GM12878 (cell line): Measurements from ENCODE around the gene NDUFB2. TPM values are rescaled to one million over a fixed set of nuclear protein-coding genes. Genes with fewer than 3 reads are reported as not detected.

Source experiments
- ATAC-seq: fragments of 200-7000 bp; cut with Tn5 transposase; 3 replicates; pipeline ENCODE4 v1.9.1; 2020; ENCODE audit warnings: mild to moderate bottlenecking, moderate library complexity
- BruUV-seq: library from RNA; stranded (reverse); fragments of 400-500 nt; replicated peaks from 2 replicates; lab custom pipeline; 2021; lab: Mats Ljungman, UMichigan
- CTCF ChIA-PET: fragments of 300-600 bp; sonication (Branson Sonifier 250); formaldehyde crosslinking; extraction: SDS; loops from one replicate; lab custom pipeline; 2021; ENCODE audit warnings: inconsistent platforms; lab: Yijun Ruan, JAX
- POLR2A ChIA-PET: fragments of 350-600 bp; formaldehyde crosslinking; extraction: SDS; loops from one replicate; lab custom pipeline; 2021; ENCODE audit warnings: inconsistent platforms; lab: Charles Lee
- RAD21 ChIA-PET: fragments of 300-600 bp; sonication (Branson Sonifier 250); formaldehyde crosslinking; loops from one replicate; lab custom pipeline; 2023; ENCODE audit warnings: antibody characterized with exemption; ENCODE audit not compliant: unreplicated experiment; lab: Charles Lee
- SMC1A ChIA-PET: fragments of 300-600 bp; sonication (Branson Sonifier 250); formaldehyde crosslinking; loops from one replicate; lab custom pipeline; 2023; ENCODE audit not compliant: unreplicated experiment, uncharacterized antibody; lab: Charles Lee
- DNase-seq: peaks from one replicate; pipeline ENCODE4 v3.0.0-alpha.2; 2011; ENCODE audit warnings: low read depth, low spot score
- FAIRE-seq: peaks from 3 replicates; lab custom pipeline; 2011; peaks lifted over from hg19 to GRCh38; lab: Jason Lieb, UNC
- H2AFZ ChIP-seq: 2 replicates; pipeline ENCODE4 v1.6.0; 2011; ENCODE audit warnings: low read depth, low read length, control low read depth; ENCODE audit not compliant: control insufficient read depth
- H3K27ac ChIP-seq: 2 replicates; pipeline ENCODE4 v1.5.1; 2011; ENCODE audit warnings: control low read depth; ENCODE audit not compliant: control insufficient read depth, insufficient read depth
- H3K27me3 ChIP-seq, 2 experiments: replicated peaks in 1 of 2; 2 replicates each; pipeline versions ENCODE4 v1.6.0 to v1.6.1; 2011; ENCODE audit warnings: low read length in 1 of 2; ENCODE audit not compliant: control insufficient read depth in 2 of 2, insufficient read depth in 2 of 2
- H3K36me3 ChIP-seq, 2 experiments: 2 replicates each; pipeline ENCODE4 v1.5.1; 2011; ENCODE audit warnings: low read length in 1 of 2; ENCODE audit not compliant: control insufficient read depth in 2 of 2, insufficient read depth in 2 of 2
- H3K4me1 ChIP-seq: 2 replicates; pipeline ENCODE4 v1.6.1; 2011; ENCODE audit warnings: mild to moderate bottlenecking, low read length, moderate library complexity, mixed read lengths; ENCODE audit not compliant: control insufficient read depth, insufficient read depth
- H3K4me2 ChIP-seq: 2 replicates; pipeline ENCODE4 v1.6.0; 2011; ENCODE audit warnings: control low read depth; ENCODE audit not compliant: control insufficient read depth, insufficient read depth
- H3K4me3 ChIP-seq: fragments of 200-600 bp; sonication (generic); 2 replicates; pipeline ENCODE4 v1.5.1; 2016
- H3K79me2 ChIP-seq: 2 replicates; pipeline ENCODE4 v1.6.0; 2011; ENCODE audit warnings: low read length; ENCODE audit not compliant: control insufficient read depth, insufficient read depth
- H3K9ac ChIP-seq: 2 replicates; pipeline ENCODE4 v1.8.0; 2011; ENCODE audit warnings: low read length, control low read depth, mixed read lengths; ENCODE audit not compliant: control insufficient read depth, insufficient read depth
- H3K9me3 ChIP-seq: replicated peaks from 3 replicates; pipeline ENCODE4 v1.5.1; 2011; ENCODE audit warnings: mild to moderate bottlenecking, low read length; ENCODE audit not compliant: control insufficient read depth, insufficient read depth
- H4K20me1 ChIP-seq: 2 replicates; pipeline ENCODE4 v1.6.0; 2011; ENCODE audit not compliant: control insufficient read depth, insufficient read depth
- HDGF ChIP-seq: fragments of 450-650 bp; IDR thresholded peaks from 2 replicates; pipeline ENCODE4 v1.6.1; 2016; ENCODE audit warnings: antibody characterized with exemption
- IKZF2 ChIP-seq, 2 experiments: fragments of 450-650 bp; IDR thresholded peaks; 2 replicates each; pipeline ENCODE4 v1.6.1; 2017; ENCODE audit warnings: mild to moderate bottlenecking in 2 of 2, moderate library complexity in 2 of 2
- KDM1A ChIP-seq: fragments of 200-600 bp; sonication (generic); IDR thresholded peaks from 2 replicates; pipeline ENCODE4 v1.6.1; 2016; ENCODE audit warnings: borderline replicate concordance
- MEF2B ChIP-seq: fragments of 450-650 bp; IDR thresholded peaks from 2 replicates; pipeline ENCODE4 v1.6.1; 2018; ENCODE audit warnings: mild to moderate bottlenecking, moderate library complexity; ENCODE audit not compliant: partially characterized antibody, poor library complexity, severe bottlenecking
- NBN ChIP-seq: fragments of 450-650 bp; IDR thresholded peaks from 2 replicates; pipeline ENCODE4 v1.6.1; 2016
- NKRF ChIP-seq: fragments of 450-650 bp; conservative IDR thresholded peaks from 2 replicates; pipeline ENCODE4 v1.6.1; 2017; ENCODE audit warnings: mild to moderate bottlenecking, moderate library complexity
- PAX5 ChIP-seq: IDR thresholded peaks from 2 replicates; pipeline ENCODE4 v1.6.1; 2011; ENCODE audit warnings: low read depth, low read length, borderline replicate concordance
- SKIL ChIP-seq: fragments of 450-650 bp; IDR thresholded peaks from 2 replicates; pipeline ENCODE4 v1.6.1; 2017; ENCODE audit warnings: mild to moderate bottlenecking, low read depth, inconsistent platforms; ENCODE audit not compliant: poor library complexity, severe bottlenecking
- SP1 ChIP-seq: IDR thresholded peaks from one replicate; pipeline ENCODE4 v1.6.1; 2011; ENCODE audit warnings: low read depth, low read length
- TBL1XR1 ChIP-seq: IDR thresholded peaks from 2 replicates; pipeline ENCODE4 v1.6.1; 2012; ENCODE audit warnings: low read depth, low read length, improper control_type of control experiment
- ZNF274 ChIP-seq: IDR thresholded peaks from one replicate; pipeline ENCODE4 v1.8.0; 2011; ENCODE audit not compliant: insufficient read length, insufficient read depth
- WGBS: methylation state at CpG from one replicate; pipeline ENCODE4 v1.1.6; 2016; ENCODE audit warnings: low lambda C conversion rate; ENCODE audit not compliant: insufficient replicate concordance, insufficient coverage; ENCODE audit errors: missing lambda C conversion rate; 5-methylcytosine and 5-hydroxymethylcytosine counted together
- in situ Hi-C: fragments of 300-500 bp; cut with MboI; formaldehyde crosslinking; loops from 9 replicates; pipeline ENCODE4 v1.14.3; 2018; ENCODE audit warnings: mixed read lengths
- intact Hi-C: fragments of 100-400 bp; cut with micrococcal nuclease; formaldehyde crosslinking; loops from one replicate; pipeline ENCODE4 v1.14.2; 2022; ENCODE audit not compliant: unreplicated experiment
- polyA plus RNA-seq, 11 experiments: library from polyadenylated mRNA; depleted of rRNA in 4 of 11; unstranded in 6 of 11; stranded (reverse) in 5 of 11; fragments of >200 nt; fragmentation: Nextera tagmentation in 4 of 11; fragmentation: Illumina TruSeq in 1 of 11; extraction: Ambion mirVana in 4 of 11; extraction: Trizol in 1 of 11; gene quantifications; 1 replicate in 1 of 11; 2 replicates in 10 of 11; pipeline versions ENCODE4 v1.2.1 to v1.2.3, GENCODE V29; 2011 to 2016; ENCODE audit warnings: inconsistent platforms in 2 of 11, missing spikeins in 2 of 11, low read depth in 1 of 11
- total RNA-seq, 4 experiments: library from RNA; depleted of rRNA in 3 of 4; stranded (reverse); fragments of >200 nt in 3 of 4; fragmentation: Illumina TruSeq in 1 of 4; extraction: Trizol in 1 of 4; gene quantifications; 2 replicates each; pipeline versions ENCODE4 v1.2.1 to v1.2.3, GENCODE V29; 2013 to 2021

NDUFB2 gene
- total and polyA plus RNA-seq, 10 of the 15 experiments (the other 5 are each of a cell fraction or from before 2014, with no cell fraction given), result 109 to 1,236 (median 323) TPM

GRCh38 chr7:140649556-140650205, 46.8 kb upstream of the NDUFB2 start:
- no peak overlapping the region for H3K4me3 ChIP-seq
- H3K36me3 ChIP-seq, result no peaks in the 10 kb centered on the region
- 29% methylated on average over 6 of the region's 6 CpGs for WGBS
- no peak overlapping the region for H3K9ac ChIP-seq
- no peaks in the 10 kb centered on the region for H3K9me3 ChIP-seq
- H2AFZ ChIP-seq, result no peak overlapping the region
- FAIRE-seq (no peak), ATAC-seq (no peak), DNase-seq (no peak)
- TF ChIP-seq NKRF (no peak), ZNF274 (no peak)
- in situ Hi-C loops, result no loop called here
- H3K79me2 ChIP-seq, result no peaks in the 10 kb centered on the region
- ChIA-PET RAD21 (no interaction called here), CTCF (interaction anchor here (1.0 kb wide), 1 partner anchor 10 kb away, joined by 4 read pairs; no protein-coding TSS in a partner anchor), POLR2A (no interaction called here), SMC1A (interaction anchor here (1.1 to 1.6 kb wide), 2 partner anchors 130 to 171 kb away, joined by 3 to 4 read pairs; no protein-coding TSS in a partner anchor)
- H4K20me1 ChIP-seq, result no peaks in the 10 kb centered on the region
- no TSS peak for BruUV-seq
- no peaks in the 10 kb centered on the region for H3K27me3 ChIP-seq
- no peaks in the 10 kb centered on the region for H3K4me1 ChIP-seq
- intact Hi-C loops, result no loop called here
- H3K4me2 ChIP-seq, result no peak overlapping the region
- H3K27ac ChIP-seq, result no peak overlapping the region

DNA sequence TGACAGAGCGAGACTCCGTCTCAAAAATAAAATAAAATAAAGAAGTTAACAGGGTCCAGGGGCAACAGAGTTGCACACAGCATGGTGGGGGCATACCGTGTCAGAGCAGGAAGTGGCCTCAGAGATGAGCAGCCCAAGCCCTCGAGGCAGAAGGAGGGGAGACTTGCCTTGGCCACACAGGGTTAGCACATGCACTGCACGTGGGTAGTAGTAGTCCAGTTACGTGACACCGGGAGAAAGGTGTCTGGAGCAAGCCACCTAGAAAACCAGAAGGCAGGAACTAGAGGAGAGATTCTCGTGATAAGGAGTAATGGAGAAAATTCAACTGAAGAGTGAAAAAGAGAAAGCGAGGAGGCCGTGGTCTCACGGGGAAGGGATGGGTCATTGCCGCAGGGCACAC, 46.1 kb upstream of the NDUFB2 start:
- Histone ChIP-seq H3K4me1 (no peaks in the 10 kb centered on the region), H2AFZ (no peak overlapping the region), H3K27ac (no peak overlapping the region), H4K20me1 (no peaks in the 10 kb centered on the region), H3K9ac (no peak overlapping the region), H3K36me3 (no peaks in the 10 kb centered on the region), H3K4me2 (no peak overlapping the region), H3K4me3 (no peak overlapping the region), H3K9me3 (no peaks in the 10 kb centered on the region), H3K27me3 (no peaks in the 10 kb centered on the region), H3K79me2 (no peaks in the 10 kb centered on the region)
- no TSS peak for BruUV-seq
- ChIA-PET RAD21 (no interaction called here), POLR2A (no interaction called here), SMC1A (interaction anchor here (1.1 kb wide), 1 partner anchor 131 kb away, joined by 4 read pairs; no protein-coding TSS in a partner anchor), CTCF (interaction anchor here (3.8 kb wide), 1 partner anchor 133 kb away, joined by 29 read pairs; no protein-coding TSS in a partner anchor)
- no peak for FAIRE-seq
- ATAC-seq, result no peak
- in situ Hi-C loops (no loop called here), intact Hi-C loops (no loop called here)
- no peak for DNase-seq
- 60% methylated on average over 12 of the region's 12 CpGs for WGBS
- no peak for TF ChIP-seq NKRF
- TF ChIP-seq HDGF, result no peak
- no peak for TF ChIP-seq SKIL
- no peak for TF ChIP-seq NBN
- TF ChIP-seq IKZF2 (IDR thresholded peaks at IDR 0.05), result no peak
- TF ChIP-seq MEF2B, result no peak
- TF ChIP-seq TBL1XR1, result no peak
- TF ChIP-seq SP1, result no peak
- no peak for TF ChIP-seq KDM1A
- TF ChIP-seq PAX5, result no peak
